ENCODE data around the gene SCCPDH.
"Not testable (repeated sequence)": the region's sequence is repeated elsewhere in the genome, so short reads cannot be mapped to it uniquely, and the experiment has no call there.

SCCPDH gene

GRCh38 chr1:246801241-246802020 is 77.2 kb downstream of the SCCPDH start:
- DNase-seq, result no peak

- no peak for DNase-seq
Observed at GRCh38 chr1:246803373-246803772, 79.2 kb downstream of the SCCPDH start.

DNA sequence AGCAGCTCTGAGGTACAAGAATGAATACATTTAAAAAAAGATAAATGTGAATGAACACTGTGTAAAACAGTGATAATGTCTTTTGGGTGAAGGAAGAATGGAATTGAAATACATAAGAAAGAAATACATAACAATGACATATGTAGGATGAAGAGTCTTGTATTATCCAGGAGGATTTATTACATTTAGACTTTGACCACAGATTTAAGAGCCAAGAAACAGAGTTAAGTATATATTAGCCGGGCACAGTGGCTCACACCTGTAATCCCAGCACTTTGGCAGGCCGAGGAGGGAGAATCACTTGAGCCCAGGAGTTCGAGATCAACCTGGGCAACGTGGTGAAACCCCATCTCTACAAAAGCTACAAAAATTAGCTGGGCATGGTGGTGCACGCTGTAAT is 79.7 kb downstream of the SCCPDH start:
- no peak for DNase-seq

DNA sequence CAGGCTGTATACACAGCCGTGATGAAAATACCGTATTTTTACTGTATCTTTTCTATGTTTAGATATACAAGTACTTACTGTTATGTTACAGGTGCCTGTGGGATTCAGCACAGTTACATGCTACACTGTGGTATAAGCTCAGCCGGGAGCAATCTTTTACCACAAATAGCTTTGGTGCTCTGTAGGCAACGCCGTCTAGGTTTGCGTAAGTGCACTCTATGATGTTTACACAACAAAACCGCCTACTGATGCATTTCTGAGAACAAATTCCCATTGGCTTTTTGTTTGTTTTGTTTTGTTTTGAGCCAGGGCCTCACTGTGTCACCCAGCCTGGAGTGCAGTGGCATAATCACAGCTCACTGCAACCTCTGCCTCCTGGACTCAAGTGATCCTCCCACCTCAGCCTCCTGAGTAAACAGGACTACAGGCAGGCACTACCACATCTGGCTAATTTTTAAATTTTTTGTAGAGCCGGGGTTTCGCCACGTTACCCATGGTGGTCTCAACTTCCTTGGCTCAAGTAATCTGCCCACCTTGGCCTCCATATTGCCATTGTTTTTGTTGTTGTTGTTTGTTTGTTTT is 81.0 kb downstream of the SCCPDH start:
- no peak for DNase-seq

- DNase-seq, result no peak
Observed at GRCh38 chr1:246809473-246809872, 85.3 kb downstream of the SCCPDH start.

DNA sequence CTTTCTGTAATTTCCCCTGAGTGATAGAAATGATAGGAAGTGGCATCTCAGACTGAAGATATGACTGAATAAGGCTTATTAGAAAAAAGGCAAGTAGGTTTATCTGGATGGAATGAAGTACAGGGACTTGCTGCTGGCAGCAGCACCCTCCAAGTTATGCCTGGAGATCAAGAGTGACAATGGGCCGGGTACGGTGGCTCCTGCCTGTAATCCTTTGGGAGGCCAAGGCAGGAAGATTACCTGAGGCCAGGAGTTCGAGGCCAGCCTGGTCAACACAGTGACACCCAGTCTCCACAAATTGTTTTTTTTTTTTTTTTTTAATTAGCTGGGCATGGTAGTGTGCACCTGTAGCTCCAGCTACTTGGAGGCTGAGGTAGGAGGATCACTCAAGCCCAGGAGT is 87.8 kb downstream of the SCCPDH start:
- no peak for DNase-seq

- DNase-seq, result not testable (repeated sequence)
Observed at GRCh38 chr1:246813325-246813724, 89.1 kb downstream of the SCCPDH start.

GRCh38 chr1:246814890-246815289 is 90.7 kb downstream of the SCCPDH start:
- DNase-seq, result no peak

GRCh38 chr1:246815693-246816270 is 91.6 kb downstream of the SCCPDH start:
- DNase-seq, result no peak

Measured in hematopoietic multipotent progenitor cell treated with erythropoietin and hydrocortisone succinate and interleukin-3 and kit ligand, for 8 days (in vitro differentiated cells).